Suprapubic skin (tissue), 4 donors: ENCODE measurements around the gene LYG1. TPM values are rescaled to one million over a fixed set of nuclear protein-coding genes. Genes with fewer than 3 reads are reported as not detected.

ENCODE experiments used
- DNase-seq, 2 donors: peaks; one replicate each; pipeline ENCODE4 v3.0.0-alpha.2; 2019; ENCODE audit warnings: low spot score in 2 of 2
- H3K27ac ChIP-seq: fragments of 200-600 bp; sonication (generic); one replicate; pipeline ENCODE4 v1.5.1; 2019
- H3K27me3 ChIP-seq: fragments of 200-600 bp; sonication (generic); one replicate; pipeline ENCODE4 v1.5.1; 2019
- H3K36me3 ChIP-seq: fragments of 200-600 bp; sonication (generic); one replicate; pipeline ENCODE4 v1.5.1; 2019
- H3K4me1 ChIP-seq: fragments of 200-600 bp; sonication (generic); one replicate; pipeline ENCODE4 v1.5.1; 2019
- H3K4me3 ChIP-seq: fragments of 200-600 bp; sonication (generic); one replicate; pipeline ENCODE4 v1.5.1; 2019; ENCODE audit warnings: mild to moderate bottlenecking
- H3K9me3 ChIP-seq: fragments of 200-600 bp; sonication (generic); one replicate; pipeline ENCODE4 v1.5.1; 2019
- CTCF ChIP-seq, 2 donors: fragments of 200-600 bp in 1 of 2; fragments of 450-650 bp in 1 of 2; sonication (generic) in 1 of 2; IDR thresholded peaks; one replicate each; pipeline ENCODE4 v1.5.1; 2016 to 2019; ENCODE audit warnings: antibody characterized with exemption in 2 of 2, mild to moderate bottlenecking in 1 of 2, moderate library complexity in 1 of 2
- EP300 ChIP-seq: sonication (generic); formaldehyde crosslinking; IDR thresholded peaks from one replicate; pipeline ENCODE4 v1.6.1; 2017; ENCODE audit warnings: antibody characterized with exemption
- POLR2A ChIP-seq, 2 donors: fragments of 450-650 bp; IDR thresholded peaks; one replicate each; pipeline ENCODE4 v1.6.1; 2017; ENCODE audit warnings: antibody characterized with exemption in 2 of 2, mild to moderate bottlenecking in 2 of 2, moderate library complexity in 2 of 2
- POLR2AphosphoS5 ChIP-seq, 3 donors: sonication (generic); formaldehyde crosslinking; IDR thresholded peaks; one replicate each; pipeline ENCODE4 v1.6.1; 2017; ENCODE audit warnings: antibody characterized with exemption in 3 of 3
- WGBS: methylation state at CpG from one replicate; pipeline ENCODE4 v1.1.5; 2018; 5-methylcytosine and 5-hydroxymethylcytosine counted together
- total RNA-seq, 4 donors: library from RNA; depleted of rRNA; stranded (reverse); fragments of >200 nt; gene quantifications; one replicate each; pipeline ENCODE4 v1.1.0, GENCODE V29; 2016

LYG1 gene
- total RNA-seq, 4 donors from 2014 or later, result 0.89 to 4.0 (median 1.4) TPM

- TF ChIP-seq CTCF (IDR thresholded peaks at IDR 0.05) (no peak), POLR2AphosphoS5 (IDR thresholded peaks at IDR 0.05) (no peak), EP300 (no peak), POLR2A (IDR thresholded peaks at IDR 0.05) (no peak)
- 82% methylated on average over 7 of the region's 7 CpGs for WGBS
Observed at GRCh38 chr2:99255491-99256318, 45.3 kb downstream of the LYG1 start, which contains the start of gene LYG2. Gene LYG2, minus strand, starts transcription at chr2:99255666. Its CDS starts 1,406 bp downstream, at chr2:99254260.

GRCh38 chr2:99249951-99250350 is 51.0 kb downstream of the LYG1 start:
- Histone ChIP-seq H3K27ac (no peak overlapping the region), H3K9me3 (no peaks in the 10 kb centered on the region), H3K27me3 (no peaks in the 10 kb centered on the region), H3K4me3 (no peak overlapping the region), H3K36me3 (no peaks in the 10 kb centered on the region), H3K4me1 (no peaks in the 10 kb centered on the region)
- no peak for DNase-seq
- 91% methylated on average over 2 of the region's 2 CpGs for WGBS
- TF ChIP-seq POLR2A (IDR thresholded peaks at IDR 0.05) (no peak), POLR2AphosphoS5 (IDR thresholded peaks at IDR 0.05) (no peak), EP300 (no peak), CTCF (IDR thresholded peaks at IDR 0.05) (no peak)

More at GRCh38 chr2:99255491-99256318, 45.3 kb downstream of the LYG1 start, which contains the start of gene LYG2:
- Histone ChIP-seq H3K27ac (no peak within 1 kb of the TSS), H3K27me3 (no peaks in the 10 kb centered on the region), H3K4me3 (no peak within 1 kb of the TSS), H3K9me3 (no peaks in the 10 kb centered on the region), H3K36me3 (no peaks in the 10 kb centered on the region), H3K4me1 (no peaks in the 10 kb centered on the region)
- DNase-seq, result no peak

GRCh38 chr2:99242151-99242550 is 58.8 kb downstream of the LYG1 start:
- TF ChIP-seq CTCF (IDR thresholded peaks at IDR 0.05), result no peak
- no peak for TF ChIP-seq POLR2AphosphoS5 (IDR thresholded peaks at IDR 0.05)
- TF ChIP-seq EP300, result no peak
- no peak for TF ChIP-seq POLR2A (IDR thresholded peaks at IDR 0.05)
- WGBS, result 71% methylated on average over 6 of the region's 6 CpGs
- Histone ChIP-seq H3K4me3 (no peak overlapping the region), H3K36me3 (no peaks in the 10 kb centered on the region), H3K27me3 (no peaks in the 10 kb centered on the region), H3K9me3 (no peaks in the 10 kb centered on the region), H3K4me1 (no peaks in the 10 kb centered on the region), H3K27ac (no peak overlapping the region)
- DNase-seq, result no peak

GRCh38 chr2:99240431-99240830 is 60.6 kb downstream of the LYG1 start:
- no peak for DNase-seq
- Histone ChIP-seq H3K9me3 (no peaks in the 10 kb centered on the region), H3K27ac (no peak overlapping the region), H3K4me3 (no peak overlapping the region), H3K36me3 (no peaks in the 10 kb centered on the region), H3K4me1 (no peaks in the 10 kb centered on the region), H3K27me3 (no peaks in the 10 kb centered on the region)
- 94% methylated on average over 6 of the region's 6 CpGs for WGBS
- no peak for TF ChIP-seq EP300
- no peak for TF ChIP-seq POLR2AphosphoS5 (IDR thresholded peaks at IDR 0.05)
- no peak for TF ChIP-seq POLR2A (IDR thresholded peaks at IDR 0.05)
- TF ChIP-seq CTCF (IDR thresholded peaks at IDR 0.05), result no peak

GRCh38 chr2:99238599-99238998 is 62.4 kb downstream of the LYG1 start:
- no peaks in the 10 kb centered on the region for H3K36me3 ChIP-seq
- H3K9me3 ChIP-seq, result no peaks in the 10 kb centered on the region
- H3K4me3 ChIP-seq, result no peak overlapping the region
- no peak overlapping the region for H3K27ac ChIP-seq
- TF ChIP-seq POLR2AphosphoS5 (IDR thresholded peaks at IDR 0.05), result no peak
- no peak for TF ChIP-seq POLR2A (IDR thresholded peaks at IDR 0.05)
- TF ChIP-seq CTCF (IDR thresholded peaks at IDR 0.05), result no peak
- TF ChIP-seq EP300, result no peak
- H3K4me1 ChIP-seq, result no peaks in the 10 kb centered on the region
- 95% methylated on average over 6 of the region's 6 CpGs for WGBS
- H3K27me3 ChIP-seq, result no peaks in the 10 kb centered on the region
- no peak for DNase-seq
